GF-D8 (cell line): Measurements from ENCODE around the gene SIGLEC5.

Experiments
- DNase-seq: peaks from one replicate; lab custom pipeline; 2025; lab: John Stamatoyannopoulos, UW

The SIGLEC5 gene

DNA sequence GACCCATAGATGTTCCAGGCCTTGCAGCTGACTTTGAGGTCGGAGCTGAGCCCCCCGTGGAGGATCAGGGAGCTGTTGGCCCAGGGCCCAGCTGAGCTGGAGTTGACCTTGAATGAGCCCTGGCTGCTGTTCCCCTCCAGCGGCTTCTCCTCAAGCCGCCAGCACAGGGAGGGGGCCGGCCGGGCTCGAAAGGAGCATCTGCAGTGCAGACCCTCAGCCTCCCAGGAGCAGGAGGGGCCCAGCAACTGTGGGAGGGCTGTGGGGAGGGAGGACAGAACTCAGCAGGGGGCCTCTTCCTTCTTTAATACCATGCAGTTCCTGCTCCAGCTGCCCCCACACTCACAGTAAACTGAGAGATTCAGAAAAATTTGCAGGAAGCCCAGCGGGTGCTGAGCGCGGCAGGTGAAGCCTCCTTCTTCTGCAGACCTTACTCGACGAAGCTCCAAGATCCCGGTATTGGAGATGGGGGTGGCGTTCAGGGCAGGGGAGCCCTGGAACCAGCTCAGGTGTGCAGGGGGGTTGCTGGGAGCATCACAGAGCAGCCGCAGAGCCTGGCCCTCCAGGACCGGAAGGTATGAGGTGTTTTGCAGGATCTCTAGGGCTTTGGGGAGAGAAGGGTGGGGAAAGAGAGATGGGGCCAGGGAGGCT is 2.6 kb downstream of the SIGLEC5 start:
- DNase-seq, result no peak

DNA sequence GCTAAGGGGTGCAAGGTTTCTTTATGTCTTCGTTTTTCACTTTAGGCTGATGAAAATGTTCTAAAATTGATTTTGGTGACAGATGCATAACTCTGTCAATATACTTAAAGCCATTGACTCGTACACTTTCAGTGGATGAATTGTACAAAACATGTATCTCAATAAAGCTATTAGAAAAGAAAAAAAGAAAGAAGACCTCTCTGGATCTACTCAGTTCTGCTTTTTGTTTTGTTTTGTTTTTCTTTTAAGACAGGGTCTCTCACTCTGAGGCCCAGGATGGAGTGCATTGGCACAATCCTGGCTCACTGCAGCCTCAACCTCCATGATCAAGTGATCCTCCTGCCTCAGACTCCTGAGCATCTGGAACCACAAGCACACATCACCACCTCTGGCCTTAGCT is 3.5 kb downstream of the SIGLEC5 start:
- no peak for DNase-seq

DNA sequence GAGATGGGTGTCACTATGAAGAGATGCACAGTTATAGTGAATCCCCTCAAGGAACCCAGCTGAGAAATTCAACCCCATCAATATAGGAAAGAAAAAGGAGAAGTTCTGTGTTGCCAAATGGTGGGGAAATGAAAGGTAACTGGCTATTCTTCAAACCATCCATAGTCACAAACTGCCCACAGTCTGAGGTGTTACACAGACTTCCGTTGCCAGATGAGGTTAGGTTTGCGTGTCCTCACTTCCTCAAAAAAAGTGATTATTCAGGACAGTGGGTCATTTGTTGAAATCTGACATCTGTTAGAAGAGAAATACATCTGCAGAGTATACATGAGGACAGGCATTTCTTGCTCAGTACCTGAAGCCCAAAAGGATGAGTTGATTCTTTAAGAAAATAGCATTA is 9.0 kb downstream of the SIGLEC5 start:
- DNase-seq, result peak; percentile 95

DNA sequence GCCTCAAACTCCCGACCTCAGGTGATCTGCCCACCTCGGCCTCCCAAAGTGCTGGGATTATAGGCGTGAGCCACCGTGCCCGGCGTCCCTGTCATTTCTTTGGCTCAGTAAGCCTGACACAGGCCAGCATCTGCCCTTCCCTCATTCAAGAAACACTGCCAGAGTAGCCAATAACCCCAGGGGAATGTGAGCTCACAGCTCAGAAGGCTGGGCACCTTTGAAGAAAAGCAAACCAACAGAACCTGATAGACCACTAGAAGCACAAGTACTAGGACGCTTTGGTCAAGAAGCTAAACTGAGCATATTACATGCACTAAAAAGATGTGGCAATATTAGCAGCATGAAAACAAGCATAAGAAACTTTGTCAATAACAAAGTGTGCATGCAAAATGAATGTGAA is 14.2 kb downstream of the SIGLEC5 start:
- DNase-seq, result no peak

DNA sequence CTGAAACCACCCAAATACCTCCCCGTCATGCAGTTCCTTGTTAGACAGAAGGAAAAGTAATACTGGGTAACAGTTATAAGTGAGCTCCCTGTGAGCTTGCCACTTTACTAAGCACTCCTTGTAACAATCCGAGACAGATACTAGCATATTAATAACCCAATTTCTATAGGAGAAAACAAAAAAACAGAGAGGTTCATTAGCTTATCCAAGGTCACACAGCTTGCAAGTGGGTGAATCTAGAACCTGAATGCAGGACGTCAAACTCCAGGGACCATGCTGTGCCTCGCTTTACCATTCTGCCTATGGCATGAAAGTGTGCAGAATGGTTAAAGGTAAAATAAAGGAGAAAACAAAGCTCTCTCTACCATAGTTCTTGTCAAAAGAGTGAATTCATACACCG is 15.4 kb downstream of the SIGLEC5 start:
- no peak for DNase-seq

DNA sequence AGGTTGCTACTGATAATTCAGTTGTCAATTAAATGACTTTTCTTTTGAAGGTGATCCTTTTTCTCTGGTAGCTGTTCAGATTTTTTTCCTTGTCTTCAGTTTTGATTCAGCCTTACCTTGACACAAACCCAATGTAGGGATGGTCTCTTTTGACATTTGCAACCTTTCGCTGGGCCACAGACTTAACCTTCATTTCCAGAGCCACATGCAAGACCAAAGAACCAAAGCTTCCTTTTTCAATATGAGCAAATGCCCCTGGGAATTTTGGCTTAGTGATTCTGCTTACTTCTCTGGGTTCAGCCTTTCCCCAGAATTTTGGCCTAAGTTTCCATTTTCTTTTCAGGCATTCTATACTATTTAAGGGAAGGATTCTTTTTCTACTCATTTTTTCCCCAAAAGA is 19.6 kb downstream of the SIGLEC5 start:
- no peak for DNase-seq

DNA sequence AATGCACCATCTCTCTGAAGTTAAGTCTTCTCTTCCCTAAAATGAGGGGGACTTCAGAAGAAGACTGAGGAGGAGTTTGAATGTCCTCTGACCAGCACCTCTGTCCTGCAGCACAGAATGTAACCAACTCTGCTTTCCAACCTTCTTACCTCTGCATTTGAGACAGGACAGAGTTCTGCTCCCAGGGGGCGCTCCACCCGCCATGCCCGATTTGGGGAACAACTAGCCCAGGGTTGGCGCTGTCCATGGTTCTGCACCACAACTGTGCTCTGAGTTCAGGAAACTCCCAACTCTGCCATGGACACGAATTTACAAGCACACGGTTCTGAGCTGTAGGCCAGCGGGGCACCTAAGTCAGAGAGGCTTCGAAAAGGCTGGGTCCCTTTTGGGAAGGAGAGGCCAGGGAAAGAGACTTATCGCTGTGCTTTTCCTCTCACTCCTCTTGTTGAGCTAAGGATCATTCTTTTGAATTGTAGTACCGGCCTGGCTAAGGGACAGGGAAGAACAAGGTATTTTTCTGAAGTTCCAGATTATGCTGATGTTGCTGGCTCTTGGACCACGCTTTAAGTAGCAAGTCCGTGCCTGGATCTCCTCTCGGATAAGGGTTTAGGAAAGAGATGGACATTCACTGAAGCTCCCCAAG is 22.2 kb downstream of the SIGLEC5 start:
- DNase-seq, result peak; percentile 39

DNA sequence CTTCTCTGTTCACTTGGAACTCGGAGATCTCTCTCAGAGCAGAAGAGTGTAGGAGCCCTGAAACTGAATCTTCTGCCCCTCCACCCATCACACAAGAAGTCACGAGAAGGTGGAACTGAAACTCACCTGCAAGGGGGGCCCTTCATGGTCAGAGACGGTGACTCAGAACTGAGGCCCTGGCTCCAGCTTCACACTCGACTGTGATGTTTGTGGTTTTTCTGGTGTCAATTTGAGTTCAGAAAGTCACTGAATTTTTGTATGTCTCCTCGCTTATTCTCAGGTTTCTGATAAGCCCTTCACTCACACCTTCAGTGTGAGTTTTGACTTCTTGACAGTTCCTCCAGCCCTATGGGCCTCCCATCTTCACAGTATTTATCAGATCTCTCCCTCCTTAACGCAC is 23.1 kb downstream of the SIGLEC5 start:
- DNase-seq, result no peak

DNA sequence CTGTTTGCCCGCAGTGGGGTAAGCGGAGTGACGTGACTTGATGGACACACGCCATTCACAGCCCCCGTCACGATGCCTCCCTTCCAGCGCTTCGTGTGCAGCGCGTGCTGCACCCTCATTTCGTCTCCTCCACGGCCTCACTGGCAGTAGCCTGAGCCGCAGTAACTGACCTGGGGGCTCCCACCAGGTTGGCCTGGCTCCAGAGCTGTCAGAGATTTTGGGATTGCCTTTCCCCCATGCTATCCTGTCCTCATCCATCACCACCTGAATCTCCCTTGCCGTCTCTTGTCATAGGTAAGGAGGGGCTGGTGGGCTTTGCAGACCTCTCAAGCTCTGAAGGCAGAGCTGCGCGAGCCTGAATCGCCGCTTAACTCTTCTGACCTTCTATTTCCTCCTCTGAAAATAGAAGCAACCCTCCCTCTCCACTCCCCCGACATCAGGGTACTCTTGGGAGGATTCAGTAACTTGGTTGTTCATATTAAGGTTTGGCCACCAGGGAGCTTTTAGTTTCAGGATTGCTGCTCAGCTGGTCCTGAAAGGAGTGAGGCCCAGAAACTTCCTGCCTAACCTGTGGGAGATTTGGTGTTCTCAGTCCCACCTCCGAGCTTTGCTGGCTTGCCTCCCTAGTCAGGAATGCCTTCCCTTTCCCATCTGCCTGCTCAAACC is 27.9 kb downstream of the SIGLEC5 start:
- no peak for DNase-seq

DNA sequence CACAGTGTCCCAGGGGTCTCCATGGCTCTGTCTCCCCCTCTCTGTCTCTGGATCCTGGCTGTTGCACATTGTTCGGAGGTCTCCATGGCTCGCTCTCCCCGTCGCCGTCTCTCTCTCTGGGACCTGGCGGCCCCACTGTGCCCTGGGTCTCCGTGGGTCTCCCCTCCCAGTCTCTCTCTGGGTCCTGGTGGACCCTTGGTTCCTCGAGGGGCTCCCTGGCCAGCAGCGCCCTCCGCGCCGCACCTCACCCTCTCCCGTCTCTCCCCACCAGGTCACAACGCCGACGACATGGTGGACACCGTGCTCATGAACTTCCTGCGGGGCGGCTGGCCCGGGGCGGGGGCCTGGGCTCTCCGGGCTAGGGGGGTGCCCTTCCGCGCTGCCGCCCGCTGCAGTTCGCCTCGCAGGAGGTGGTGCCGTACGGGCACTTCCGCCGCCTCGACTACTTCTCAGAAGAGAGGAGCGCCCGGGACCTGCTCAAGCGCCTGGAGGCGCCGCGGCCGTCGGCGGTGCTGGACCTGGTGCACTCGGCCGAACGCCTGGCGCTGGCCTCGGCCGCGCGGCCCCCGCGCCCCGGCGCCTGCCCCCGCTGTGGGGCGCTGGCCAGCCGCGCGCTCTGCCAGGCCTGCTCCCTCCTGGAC is 29.1 kb downstream of the SIGLEC5 start:
- DNase-seq, result no peak

DNA sequence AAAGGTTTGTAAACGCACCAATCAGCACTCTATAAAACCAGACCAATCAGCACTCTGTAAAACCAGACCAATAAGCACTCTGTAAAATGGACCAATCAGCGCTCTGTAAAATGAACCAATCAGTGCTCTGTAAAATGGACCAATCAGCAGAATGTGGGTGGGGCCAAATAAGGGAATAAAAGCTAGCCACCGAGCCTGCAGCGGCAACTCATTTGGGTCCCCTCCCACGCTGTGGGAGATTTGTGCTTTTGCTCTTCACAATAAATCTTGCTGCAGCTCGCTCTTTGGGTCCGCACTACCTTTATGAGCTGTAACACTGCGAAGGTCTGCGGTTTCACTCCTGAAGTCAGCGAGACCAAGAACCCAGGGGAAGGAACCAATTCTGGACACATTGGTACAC is 31.1 kb downstream of the SIGLEC5 start:
- no peak for DNase-seq

DNA sequence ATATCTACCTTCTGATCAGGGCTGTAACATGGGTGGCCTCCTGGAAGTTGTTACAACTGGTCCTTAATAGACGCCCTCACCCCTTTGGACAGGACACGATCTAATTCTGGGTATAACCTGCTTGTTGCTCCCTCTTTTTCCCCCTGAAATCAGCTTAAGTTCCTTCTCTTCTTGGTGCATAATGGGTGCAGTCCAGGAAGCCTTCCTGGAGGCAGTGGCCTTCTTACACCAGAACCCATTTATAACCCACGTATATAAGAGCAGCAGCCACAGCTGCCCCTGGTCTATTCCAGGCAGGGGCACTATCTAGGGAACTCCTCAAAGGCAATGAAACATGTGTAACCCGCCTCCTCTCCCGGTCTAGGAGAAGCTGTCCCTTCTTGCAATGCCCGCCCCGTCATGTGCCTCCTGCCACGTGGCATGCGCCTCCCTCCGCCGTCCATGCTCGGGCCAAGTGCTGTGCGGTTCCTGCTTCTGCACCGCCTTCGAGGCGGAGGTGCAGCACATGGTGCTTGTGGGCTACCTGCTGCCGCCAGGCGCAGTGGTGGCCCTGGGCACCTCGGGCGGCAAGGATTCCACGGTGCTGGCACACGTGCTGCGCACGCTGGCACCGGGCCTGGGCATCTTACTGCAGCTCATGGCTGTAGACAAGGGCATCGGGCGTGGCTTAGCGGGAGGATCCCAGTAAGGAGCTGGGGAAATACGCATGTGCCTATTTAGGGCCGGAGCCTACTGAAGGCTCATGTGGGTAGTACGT is 31.9 kb downstream of the SIGLEC5 start:
- DNase-seq, result no peak

DNA sequence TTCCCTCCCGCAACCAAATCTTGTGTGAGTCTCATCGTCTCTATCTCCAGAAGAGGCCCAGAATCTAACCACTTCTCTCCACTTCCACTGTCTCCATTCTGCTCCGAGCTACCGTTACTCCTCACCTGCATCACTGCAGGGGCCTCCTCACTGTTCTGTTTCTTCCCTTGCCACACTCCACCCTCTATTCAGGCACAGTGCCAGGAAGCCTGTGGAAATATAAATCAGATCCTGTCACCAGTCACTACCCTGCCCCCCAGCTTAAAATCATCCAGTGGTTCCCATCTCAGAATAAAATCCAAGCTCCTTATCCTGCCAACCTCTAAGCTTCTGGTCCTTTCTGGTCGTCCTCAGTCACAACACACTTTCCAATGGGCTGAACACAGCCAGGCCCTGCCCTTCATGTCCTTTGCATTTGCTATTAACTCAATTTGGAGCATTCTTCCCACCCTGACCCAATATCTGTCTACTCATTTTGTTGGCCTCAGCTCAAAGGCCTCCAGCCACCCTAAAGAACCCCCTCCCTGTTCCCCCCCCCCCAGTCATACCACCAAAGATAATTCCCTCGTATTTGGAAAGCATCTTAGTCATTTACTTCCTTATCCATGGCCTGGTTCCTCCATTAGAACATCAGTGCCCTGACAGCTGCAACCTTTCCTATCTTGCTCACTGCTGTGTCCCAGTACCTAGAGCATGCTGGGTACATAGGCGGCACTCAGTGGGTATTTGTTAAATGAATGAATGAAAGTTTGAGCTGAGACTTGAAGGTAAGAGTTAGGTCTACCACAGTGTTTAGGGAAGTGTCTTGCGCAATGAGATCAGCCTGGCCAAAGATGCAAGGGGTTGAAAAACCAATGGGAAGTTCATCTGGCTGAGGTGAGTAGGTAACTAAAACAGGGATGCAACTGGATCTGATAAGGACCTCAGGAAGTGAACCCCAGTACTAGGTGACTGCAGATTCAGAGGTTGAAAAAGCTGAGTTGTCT is 34.7 kb downstream of the SIGLEC5 start:
- no peak for DNase-seq

DNA sequence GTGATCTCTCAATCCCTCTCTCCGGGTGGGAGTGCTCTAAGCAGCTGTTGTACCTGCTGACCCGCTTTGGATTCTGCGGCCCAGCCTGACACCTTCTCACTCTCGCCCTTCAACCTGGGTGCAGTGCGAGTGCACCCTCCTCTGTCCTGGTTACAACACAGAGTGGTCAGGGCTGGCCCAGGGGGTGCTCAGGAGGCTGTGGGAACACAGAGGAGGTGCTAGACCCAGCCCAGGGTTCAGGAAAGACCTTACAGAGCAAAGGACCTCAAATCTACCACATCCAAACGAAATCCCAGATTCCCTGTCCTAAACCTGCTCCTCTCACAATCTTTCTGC is 35.5 kb downstream of the SIGLEC5 start:
- no peak for DNase-seq

DNA sequence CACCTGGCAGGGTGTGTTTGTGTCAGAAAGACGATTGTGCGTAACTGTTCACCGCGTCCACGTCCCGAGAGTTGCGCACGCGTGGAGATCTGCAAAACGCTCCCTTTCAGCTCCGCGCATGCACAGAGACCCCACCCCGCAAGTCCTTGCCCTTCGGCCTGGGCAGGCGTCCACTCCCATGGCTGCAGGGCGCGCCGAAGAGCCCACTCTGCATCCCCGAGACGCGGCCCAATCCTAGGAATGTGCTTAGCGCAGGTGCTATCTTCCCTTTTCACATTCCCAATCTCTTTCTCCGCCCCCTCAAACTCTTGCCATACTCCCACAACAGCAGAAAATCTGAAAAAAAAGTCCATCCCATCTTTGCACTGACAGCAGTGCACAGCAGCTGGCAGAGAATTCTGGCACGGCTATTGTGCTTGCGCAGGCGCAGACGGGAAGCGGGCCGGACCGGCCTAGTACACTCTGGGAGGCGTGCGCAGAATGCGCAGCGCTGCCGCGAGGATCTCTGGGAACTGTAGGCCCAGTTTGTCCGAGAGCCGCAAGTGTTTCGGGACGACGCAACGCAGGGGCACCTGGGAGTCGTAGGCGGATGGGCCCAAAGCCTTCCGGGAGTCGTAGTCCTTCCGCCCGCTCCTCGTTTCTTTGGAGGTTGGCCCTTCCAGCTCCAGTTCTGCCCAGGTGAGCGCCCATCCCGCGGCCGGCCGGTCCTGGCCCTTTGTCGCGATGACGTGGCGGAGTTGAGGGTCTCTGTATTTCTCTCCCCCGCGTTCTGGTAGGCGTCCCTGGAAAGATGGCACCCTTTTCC is 36.0 kb downstream of the SIGLEC5 start:
- no peak for DNase-seq

DNA sequence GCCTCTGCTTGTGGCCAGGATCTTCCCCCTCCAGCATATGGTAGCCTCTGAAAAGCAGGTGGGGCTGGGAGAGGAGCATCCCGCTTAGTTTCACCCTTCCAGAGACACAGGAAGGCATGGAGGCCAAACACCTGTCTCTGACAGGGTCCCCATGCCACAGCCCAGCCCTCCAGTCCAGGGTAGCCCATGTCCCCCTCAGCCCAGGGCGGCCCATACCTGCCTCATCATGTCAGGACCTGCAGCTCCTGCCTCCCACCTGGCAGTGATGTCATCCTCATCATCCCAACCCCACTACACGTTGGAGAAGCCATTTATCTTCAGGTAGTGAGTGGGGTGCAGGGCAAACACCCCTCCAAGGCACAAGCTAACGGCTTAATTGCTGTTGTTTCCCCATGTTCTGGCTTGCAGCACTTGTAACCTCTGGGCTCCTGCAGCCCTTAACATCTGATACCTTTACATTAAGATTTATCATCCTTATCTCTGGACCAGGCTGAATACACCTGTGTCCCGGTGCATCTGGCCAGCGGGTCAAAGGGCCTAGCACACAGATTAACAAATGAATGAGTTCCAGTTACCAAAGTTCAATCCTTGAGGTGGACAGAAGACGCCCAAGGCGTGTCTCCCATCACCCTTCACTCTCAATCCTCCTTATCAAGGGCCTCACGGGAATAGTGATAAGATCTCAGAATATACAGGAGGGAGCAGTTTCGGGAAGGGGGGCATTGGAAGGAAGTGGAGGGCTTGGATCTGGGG is 36.9 kb downstream of the SIGLEC5 start:
- DNase-seq, result no peak

DNA sequence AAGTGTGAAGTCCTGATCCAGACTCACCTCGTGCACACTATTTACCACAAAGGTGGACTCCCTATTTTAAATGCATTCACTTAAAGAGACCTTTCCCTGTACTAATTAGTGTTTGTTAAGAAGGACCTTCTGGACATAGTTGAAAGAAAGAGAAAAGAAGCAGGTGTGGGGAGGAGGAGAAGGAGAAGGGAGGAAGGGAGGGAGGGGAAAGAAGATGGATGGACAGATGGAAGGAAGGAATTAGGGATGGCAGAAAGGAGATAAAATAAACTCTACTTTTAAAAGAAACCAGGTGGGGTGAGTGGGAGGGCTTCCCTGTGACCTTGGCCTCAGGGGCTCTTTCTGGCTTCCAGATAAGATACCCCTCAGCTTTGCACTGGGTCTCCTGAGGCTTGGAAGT is 37.7 kb downstream of the SIGLEC5 start:
- no peak for DNase-seq

DNA sequence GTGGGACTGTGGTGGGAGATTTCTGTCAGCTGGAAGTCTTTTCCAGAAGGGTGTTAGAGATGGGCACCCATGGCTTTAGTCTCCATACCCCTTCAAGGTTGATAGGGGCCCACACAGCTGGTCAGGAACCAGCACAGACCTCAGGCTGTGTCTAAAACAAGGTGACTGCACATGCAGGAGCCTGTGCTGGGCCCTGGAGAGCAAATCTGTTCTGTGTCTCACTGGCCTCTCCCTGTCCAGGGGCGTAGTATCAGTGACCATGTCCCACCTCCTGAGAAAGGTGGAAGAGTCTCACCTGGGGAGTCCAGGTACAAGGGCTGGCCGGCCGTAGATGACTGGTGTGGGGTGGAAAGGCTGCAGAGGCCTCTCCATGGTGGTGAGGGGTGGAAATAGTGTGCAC is 39.8 kb downstream of the SIGLEC5 start:
- DNase-seq, result no peak

DNA sequence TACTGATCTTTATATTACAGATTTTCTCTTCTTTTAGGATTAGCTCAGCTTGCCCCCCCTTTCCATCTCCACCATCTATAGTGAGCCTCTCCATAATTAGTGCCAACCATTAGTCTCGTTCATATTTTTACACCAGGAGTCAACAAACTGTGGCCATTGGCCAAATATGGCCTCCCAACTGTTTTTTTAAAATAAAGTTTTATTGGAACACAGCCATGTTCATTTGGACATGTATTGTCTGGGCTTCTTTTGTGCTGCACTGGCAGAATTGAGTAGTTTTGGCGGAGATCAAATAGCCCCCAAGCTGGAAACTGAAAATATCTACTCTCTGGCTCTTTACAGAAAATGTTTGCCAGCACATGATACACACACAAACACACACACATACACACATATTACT is 40.7 kb downstream of the SIGLEC5 start:
- no peak for DNase-seq
